Epithelial cell of prostate (primary cell): Measurements from ENCODE around the gene ASCC3.
A peak's percentile ranks its signal among the peaks of the same experiment; 100 is the strongest.

Experiments used
- DNase-seq: peaks from one replicate; pipeline ENCODE4 v3.0.0-alpha.2; 2011; ENCODE audit warnings: low read depth, low spot score
- H3K27ac ChIP-seq: fragments of 450-650 bp; 2 replicates; pipeline ENCODE4 v1.5.1; 2017; ENCODE audit warnings: mild to moderate bottlenecking

ASCC3 gene

DNA sequence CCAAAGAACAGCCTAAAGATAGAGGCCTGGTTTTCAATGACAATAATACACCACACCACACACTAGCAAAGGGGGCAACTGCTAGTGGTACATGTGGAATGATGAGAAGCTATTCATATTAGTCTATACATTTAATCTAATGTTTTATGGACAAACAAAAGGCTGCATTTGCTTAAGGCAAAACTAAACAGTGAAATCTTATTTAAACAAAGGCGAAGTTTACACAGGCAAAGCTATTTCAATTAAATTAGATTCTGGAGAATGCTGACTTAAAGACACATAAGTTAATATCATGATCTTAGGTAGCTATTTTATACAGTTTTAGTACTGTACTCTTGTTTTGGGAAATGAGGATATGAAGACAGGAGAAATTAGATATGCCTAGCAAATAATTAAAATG lies 362.5 kb downstream of the ASCC3 start:
- no peak overlapping the region for H3K27ac ChIP-seq
- no peak for DNase-seq

DNA sequence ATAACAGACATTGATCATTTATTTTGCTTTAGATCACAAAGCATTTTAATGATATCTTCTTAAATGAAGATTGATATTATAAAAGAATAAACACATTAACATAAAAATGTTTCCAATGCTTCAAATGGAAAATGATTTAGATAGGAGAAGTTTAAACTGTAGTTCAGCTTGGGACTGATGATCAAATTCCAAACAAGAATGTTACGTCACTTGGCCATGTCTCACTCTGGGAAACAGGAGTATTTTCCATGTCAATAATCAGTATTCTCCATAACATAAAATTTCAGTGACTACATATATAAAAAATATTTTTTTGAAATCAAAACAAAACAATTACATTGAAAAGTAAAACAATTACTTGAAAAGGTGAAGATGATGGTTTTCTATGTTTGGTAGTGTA lies 363.5 kb downstream of the ASCC3 start:
- DNase-seq = no peak
- no peak overlapping the region for H3K27ac ChIP-seq

DNA sequence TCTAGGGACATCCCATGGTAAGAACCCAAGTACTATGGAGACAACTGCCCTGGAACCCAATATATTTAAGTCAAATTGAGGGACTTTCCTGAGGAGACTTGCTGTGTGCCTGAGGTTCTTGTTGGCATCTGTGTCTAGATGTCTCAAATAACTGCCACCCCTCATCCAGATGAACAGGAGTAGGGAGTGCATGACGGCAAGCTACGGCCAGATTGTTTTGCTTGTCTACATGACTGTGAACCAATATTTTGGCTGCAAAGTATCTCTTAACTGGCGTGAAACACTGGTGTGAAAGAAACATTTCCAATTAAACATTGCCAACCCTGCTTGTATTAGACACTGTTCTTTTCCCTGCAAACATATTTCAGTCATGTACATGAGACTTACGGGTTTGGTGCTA lies 364.0 kb downstream of the ASCC3 start:
- no peak for DNase-seq
- no peak overlapping the region for H3K27ac ChIP-seq

DNA sequence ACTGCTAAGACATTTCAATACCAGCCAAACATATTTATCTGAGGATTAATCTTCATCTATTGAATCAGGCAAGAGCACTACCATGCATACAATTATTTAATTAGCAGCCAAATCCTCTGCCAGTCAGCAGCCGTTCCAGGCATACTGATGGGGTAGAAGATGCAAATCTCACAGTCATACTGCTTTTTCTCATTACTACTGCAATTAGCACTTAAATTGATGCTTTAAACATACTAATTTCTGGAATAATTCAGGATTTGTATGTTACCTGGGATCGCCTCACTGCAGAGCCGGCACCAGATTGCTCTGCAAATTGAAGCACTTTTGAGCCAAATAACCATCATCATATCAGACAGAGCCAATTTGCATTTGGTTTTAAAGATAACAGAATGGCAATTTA lies 366.5 kb downstream of the ASCC3 start:
- no peak overlapping the region for H3K27ac ChIP-seq
- no peak for DNase-seq

DNA sequence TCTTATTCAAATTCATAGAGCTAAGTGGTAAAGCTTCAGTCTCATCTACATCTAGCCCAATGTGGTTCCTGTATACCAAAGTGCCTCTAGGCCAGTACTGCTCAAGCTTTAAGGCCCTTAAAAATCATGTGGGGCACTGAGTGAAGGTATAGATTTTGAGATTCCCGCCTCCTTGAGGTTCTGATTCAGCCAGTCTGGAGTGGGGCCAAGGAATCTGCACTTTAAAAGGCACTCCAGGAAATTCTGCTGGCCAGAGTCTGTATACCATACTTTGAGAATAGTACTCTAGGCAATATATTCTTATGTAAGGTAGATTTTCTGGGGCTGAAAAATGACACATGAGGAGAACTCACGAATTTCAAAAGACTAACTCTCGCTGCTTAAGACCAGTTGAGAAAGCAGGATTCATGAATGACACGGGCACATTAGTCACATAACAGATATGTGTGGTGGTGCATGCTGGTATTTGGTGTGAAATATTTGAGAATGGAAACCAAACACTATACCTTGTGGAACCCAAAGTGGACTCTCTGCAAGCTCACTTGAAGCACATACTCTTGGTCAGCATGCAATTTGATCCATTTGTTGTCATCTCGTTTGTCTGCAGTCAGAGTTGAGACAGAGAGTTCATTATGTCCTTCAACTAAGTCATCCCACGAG lies 368.8 kb downstream of the ASCC3 start:
- DNase-seq = no peak
- no peak overlapping the region for H3K27ac ChIP-seq

DNA sequence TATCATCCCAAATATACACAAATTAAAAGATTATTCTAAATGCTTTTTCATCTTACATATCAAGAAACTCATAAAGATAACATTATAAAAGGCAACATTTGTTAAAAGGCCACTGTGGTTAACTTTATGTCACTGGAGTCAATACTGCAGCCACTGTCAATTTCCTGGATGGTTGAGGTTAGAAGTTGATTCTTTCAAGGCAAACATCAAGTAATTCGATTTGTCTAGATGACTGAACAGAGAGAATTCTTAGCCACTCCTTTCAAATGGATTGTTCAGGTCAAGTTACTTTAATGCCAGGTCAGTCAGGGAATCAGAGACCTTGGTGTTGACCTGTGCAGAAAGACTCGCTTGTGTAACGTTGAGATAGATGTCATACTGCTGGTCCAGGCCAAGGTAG lies 372.0 kb downstream of the ASCC3 start:
- DNase-seq = no peak
- H3K27ac ChIP-seq = no peak overlapping the region

DNA sequence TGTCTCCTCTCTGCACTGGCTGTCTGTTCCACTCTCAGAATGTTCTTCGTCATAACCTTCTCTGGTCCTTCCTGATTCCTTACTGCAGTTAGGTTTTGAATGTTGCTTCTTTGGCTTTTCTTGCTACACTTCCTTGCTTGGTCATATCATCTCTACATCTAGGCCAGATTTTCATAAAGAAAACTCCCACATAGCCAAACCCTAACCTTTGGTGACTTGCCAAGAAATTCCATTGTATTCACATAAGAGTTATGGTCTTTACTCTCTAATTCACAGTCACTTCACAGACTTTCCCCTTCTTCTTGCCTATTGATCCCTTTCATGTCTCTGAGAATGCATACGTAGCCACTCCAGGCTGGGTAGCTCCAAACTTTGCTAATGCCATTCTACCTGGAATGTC lies 374.5 kb downstream of the ASCC3 start:
- DNase-seq = no peak
- no peak overlapping the region for H3K27ac ChIP-seq

DNA sequence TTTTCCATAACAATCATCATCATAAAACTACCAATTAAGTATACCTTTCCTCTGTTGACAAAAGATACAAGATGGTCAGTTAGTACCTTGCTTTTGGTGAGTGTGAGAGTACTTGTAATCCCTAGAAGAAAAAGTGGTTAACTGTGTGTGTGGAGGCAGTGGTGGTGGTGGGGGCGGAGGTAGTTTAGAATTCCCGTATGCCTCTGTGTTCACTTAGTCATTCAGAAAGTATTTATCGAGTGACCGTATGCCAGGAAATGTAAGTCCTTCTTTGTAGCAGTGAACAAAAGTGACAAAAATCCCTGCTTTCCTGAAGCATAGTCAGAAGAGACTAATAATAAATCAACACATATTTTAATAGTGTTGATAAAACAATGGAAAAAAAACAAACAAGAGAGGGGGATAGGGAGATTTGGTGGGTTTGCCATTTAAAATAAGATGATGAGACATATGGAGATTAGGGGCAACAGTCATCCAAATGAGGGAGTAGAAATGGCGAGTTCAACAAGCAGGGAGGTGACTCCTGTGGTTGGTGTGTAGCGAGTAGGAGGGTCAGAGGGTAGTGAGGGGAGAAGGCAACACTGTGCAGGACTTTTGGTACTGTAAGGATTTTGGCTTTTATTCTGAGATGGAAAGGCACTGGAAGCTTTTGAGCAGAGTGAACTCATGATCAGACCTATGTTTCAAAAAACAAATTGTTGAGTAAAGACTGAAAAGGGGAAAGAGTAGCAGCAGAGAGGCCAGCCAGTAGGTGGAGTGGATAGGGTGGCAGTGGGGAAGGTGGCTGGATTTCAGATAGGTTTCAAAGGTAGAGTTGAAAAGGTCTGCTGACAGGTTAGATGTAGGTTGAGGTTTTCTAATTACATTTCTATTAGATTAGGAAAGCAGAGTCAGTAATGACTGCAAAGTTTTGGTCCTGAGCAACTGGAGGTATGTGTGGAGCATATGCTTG lies 376.1 kb downstream of the ASCC3 start:
- no peak for DNase-seq

DNA sequence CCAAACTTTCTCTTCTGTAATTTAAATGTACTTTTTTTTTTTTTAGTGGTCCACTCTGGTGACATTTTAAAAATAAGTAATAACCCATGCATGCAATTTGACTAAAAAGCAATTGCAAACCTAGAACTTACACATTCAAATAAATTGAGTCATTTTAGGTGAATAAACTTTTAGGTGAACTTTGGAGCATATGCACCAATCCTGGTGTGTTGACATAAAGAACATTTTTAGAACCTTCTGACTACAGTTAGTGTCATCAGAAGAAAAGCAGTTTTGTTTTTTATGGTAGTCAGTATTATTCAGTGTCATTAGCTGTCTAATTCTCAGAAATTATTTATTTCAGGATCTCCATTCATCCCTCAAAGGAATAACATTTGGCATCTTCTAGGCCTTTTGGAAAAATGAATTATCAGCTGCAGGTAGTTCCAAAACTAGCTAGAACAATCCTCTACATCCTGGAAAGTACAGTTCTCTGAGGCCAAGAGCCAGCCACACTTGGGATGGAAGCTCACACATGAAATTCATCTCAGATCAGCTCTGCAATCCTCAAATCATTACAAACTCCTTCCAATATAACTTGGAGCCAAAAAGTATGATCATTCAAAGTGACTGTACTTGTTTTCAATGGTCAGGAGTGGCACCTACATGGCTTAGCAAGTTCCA lies 378.0 kb downstream of the ASCC3 start:
- H3K27ac ChIP-seq = no peak overlapping the region
- no peak for DNase-seq

More for the DNA sequence above, 376.1 kb downstream of the ASCC3 start:
- peak overlapping the region; percentile 8 for H3K27ac ChIP-seq

DNA sequence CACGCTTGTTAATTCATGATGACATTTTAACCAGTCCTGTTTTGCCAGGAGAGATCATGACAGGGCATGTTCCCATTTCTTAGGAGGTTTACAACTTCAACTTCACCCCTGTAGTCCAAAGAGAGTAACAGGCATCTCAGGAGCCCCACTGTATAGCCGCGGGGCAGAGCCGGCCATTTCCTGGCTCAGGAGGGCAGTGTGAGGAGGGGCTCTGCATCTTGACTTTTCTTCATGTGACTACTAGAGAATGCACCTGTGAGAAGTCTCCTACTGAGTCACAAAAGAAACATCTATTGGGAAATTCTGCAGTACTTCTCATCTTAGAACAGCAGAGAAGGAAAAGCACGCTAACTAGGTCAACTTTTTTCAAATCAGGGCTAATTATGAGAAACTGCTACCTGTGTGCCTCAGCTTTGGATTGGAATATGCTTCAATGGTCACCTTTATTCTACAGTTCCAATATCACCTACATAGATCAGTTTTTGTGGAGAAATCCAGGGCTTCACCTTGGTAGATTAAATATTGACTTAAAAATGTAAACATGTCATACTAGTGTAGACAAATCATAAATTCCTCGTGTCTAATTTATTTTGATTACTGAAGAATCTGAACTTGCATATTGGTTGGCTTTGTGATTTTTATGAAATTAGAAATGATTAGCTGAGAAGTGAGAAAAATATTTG lies 387.8 kb downstream of the ASCC3 start:
- peak; percentile 72 for DNase-seq
- H3K27ac ChIP-seq = peak overlapping the region; percentile 46

DNA sequence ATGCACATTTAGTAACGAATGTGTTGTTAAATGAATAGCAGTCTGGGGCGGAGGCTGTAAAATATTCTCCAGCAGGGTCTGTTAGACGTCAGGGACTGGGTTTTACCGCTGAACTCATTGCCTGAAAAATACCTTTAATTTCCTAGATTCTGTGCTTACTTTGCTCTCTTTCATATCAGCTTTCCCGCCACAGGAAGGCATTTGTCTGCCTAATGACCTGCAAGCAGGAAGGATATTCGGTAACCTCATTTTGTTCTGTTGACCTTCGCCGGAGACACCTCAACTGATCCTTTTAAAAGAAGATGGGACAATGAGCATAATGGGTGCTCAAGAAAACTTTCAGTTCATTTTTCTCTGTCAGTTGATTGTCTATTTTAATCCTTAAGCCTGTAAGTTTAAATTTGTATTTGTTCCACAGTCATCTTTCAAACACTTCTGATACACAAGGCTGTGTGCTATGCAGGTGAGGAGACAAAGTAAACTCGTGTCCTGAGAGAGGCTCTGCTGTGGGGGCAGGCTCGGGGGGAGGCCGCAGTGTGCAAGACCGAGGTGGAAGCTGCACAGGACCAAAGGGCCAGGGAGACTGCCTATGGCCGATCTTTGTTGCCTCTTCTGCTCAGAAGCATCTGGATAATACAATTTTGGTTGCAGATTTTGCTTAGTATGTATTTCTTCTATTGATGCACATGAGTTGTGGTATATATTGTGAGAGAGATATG lies 389.0 kb downstream of the ASCC3 start:
- H3K27ac ChIP-seq = no peak overlapping the region
- DNase-seq = no peak

DNA sequence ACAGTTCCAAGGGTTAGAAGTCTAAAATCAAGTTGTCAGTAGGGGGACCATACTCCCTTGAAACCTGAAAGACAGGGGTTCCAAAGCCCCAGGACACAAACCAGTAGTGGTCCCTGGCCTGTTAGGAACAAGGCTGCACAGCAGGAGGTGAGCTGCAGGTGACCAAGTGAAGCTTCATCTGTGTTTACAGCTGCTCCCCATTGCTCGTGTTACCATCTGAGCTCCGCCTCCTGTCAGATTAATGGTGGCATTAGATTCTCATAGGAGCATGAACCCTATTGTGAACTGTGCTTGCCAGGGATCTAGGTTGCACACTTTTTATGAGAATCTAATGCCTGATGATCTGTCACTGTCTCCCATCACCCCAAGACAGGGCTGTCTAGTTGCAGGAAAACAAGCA lies 391.1 kb downstream of the ASCC3 start:
- no peak overlapping the region for H3K27ac ChIP-seq
- DNase-seq = no peak

DNA sequence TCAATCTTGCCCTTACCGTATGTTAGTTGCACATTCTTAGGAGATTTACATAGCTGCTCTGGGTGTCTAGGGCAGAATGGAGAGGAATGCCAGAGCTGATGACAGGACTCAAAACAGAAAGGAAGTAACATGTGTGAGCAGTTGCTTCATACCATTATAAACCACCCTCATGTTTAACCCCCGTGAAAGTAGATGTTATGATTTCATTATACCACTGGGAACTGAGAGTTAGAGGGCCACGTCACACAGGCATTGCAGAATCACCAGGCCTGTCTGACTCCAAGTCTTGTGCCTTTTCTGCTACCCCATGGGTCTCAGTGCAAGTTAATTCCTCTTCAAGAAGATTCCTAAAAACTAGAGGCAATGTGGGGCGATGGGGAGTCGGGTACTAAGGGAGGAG lies 392.9 kb downstream of the ASCC3 start:
- no peak overlapping the region for H3K27ac ChIP-seq
- no peak for DNase-seq

DNA sequence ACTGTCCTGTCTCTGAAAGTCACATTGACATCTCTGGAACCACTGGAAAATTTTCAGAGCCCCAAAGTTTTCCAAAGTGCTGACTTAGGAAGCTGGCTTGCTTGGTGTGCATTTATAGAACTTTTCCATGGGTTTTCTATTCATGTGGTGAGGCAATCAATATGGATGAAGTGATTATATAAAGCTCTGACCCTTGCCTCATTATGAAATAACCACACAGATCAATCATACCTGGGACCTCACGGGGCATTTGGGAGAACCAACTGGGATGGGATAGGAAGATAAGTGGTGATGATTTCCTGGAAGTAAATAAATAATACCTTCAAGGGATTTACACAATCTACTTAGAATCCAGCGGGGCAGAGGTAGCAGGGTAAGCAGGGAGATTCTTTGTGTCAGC lies 393.5 kb downstream of the ASCC3 start:
- H3K27ac ChIP-seq = no peak overlapping the region
- DNase-seq = no peak

DNA sequence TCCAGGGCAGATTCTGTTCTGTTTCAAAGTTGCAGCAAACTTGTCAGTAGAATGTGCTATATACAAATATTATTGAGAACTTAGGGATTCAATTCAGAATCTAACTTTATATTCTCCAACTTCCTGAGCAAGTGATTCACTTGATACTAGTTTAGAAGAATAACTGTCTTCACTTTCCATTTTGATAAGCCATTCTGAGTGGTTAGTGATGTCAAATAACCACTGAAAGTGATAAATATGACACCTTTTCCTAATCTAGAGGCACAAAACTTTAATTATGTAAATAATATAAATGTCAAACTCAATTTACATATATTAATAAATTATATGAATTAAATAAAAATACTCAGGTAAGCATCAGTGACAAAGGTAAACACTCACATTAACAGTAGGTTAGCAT lies 395.9 kb downstream of the ASCC3 start:
- no peak for DNase-seq
- no peak overlapping the region for H3K27ac ChIP-seq

DNA sequence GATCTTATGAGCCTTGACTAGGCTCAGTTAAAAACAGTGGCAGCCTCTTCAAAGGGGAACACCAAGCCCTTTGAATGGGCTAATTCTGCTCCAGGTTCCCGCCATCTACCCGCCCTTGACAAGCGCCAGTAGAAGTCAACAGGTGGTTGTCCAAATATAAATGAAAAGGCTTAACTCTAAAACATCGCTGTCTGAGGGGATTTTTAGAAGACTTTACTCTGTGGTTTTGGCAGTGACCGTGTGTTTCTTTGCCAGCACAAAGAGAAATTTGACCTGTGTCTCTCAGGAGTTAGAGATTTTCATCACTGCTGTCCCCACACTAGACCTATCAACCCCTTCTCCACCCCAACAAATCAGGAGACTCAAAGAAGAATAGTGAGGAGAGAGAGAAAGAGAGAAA lies 396.7 kb downstream of the ASCC3 start:
- no peak for DNase-seq
- no peak overlapping the region for H3K27ac ChIP-seq

DNA sequence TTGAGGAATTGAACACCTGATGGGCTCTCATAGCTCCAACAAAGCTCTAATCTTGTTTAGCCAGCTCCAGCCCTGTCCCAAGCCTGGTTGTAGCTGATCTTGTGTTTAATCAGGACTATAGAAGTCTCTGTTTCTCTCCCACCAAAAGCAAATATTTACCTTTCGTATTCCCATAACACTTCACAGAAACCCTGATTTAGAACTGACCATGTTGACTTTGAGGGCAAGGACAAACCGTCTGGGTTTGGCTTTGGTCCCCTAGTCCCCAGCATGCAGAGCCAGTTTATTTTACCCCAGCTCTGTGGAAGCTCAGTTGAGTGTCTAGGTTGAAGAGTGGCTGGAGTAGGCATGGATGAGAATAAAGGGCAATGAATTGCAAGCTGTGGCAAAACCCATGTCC lies 398.4 kb downstream of the ASCC3 start:
- no peak overlapping the region for H3K27ac ChIP-seq
- no peak for DNase-seq

DNA sequence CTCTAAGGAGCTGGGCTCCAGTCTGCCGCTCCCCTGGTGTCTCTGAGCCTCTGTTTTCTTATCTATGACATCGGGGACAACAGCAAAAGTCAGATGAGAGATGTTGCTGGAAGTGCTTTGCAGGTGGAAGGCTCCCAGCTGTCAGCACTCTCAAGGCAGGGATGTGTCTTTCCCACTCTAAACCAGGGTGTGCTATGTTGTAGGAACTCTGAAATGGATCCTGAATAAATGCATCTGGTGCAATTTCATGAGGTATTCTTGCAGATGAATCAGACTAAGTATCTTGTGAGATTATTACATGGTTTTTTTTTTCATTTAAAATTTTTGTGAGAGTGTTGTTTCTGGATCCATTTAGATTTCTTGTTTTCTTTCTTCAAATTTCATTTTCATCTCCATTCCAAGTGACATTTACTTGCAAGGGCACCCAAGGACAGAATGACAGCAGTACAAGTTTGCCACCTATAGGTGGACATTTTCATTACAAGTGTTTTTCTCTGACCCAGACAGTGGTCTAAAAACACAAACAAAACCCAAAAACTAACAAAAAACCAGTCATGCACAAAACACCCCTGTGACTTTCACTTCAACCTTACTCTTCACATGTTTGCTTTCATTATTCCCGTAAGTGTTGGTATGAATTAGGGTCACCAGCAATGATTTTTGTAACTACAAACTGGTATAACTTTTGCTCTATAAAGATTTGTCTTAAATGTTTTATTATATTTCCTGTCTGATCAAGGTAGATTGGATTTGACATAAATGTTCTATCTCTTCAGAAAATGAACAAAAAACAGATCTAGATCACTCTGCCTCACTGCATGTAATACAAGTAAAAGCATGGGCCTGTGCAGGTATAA lies 401.7 kb downstream of the ASCC3 start:
- no peak for DNase-seq
- H3K27ac ChIP-seq = no peak overlapping the region
